ENCODE measurements around the gene RAB4A.

The RAB4A gene

DNA sequence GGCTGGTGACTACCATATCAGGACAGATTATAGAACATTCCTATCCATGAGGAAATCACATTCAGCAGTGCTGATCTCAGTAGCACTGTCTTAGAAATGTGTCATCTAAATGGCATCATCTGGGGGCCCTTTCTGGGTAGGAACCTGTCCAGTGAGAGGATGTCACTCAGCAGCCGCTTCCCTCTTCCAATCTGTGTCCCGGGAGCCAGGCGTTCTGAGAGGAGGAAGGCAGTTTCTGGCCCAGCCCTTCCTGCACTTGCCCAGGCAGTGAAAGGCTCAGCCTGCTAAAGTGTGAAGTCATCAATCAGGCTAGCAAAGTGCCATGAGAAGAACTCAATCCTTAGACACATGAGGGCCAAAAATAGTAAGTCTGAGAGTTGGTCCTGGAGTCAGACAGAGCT lies 25.6 kb downstream of the RAB4A start:
- no peaks in the 10 kb centered on the region for H3K9me3 ChIP-seq (ENCODE audit: insufficient read depth, low read length)
- H3K9ac ChIP-seq (ENCODE audit: low read length) = no peak overlapping the region
- H3K27ac ChIP-seq (ENCODE audit: low read length) = no peak overlapping the region
- H4K20me1 ChIP-seq (ENCODE audit: insufficient read depth, low read length) = peaks cover 11% of the 10 kb centered on the region
- H3K4me1 ChIP-seq (ENCODE audit: low read length) = peaks cover 6% of the 10 kb centered on the region; the same call in 1 of the 2 replicates
- TF ChIP-seq EZH2phosphoT487 (IDR thresholded peaks at IDR 0.05; ENCODE audit: low read depth) (no peak), CTCF (IDR thresholded peaks at IDR 0.05; ENCODE audit: low read depth, low read length) (no peak)
- H3K4me2 ChIP-seq (ENCODE audit: low read length) = no peak overlapping the region
- no peak overlapping the region for H3K4me3 ChIP-seq (ENCODE audit: low read length)
- H3K36me3 ChIP-seq (replicated peaks; ENCODE audit: low read depth, low read length) = peaks cover 34% of the 10 kb centered on the region
- H2AFZ ChIP-seq (ENCODE audit: low read depth, low read length) = no peak overlapping the region
- 0 out of 2 replicates have a peak, but pooled peaks cover 4% of the 10 kb centered on the region for H3K79me2 ChIP-seq (ENCODE audit: low read length)
- H3K27me3 ChIP-seq (ENCODE audit: low read depth, low read length) = no peaks in the 10 kb centered on the region

GRCh38 chr1:229297746-229298145 lies 26.8 kb downstream of the RAB4A start:
- Histone ChIP-seq H2AFZ (ENCODE audit: low read depth, low read length) (no peak overlapping the region), H3K27me3 (ENCODE audit: low read depth, low read length) (no peaks in the 10 kb centered on the region), H3K36me3 (replicated peaks; ENCODE audit: low read depth, low read length) (peaks cover 33% of the 10 kb centered on the region), H3K79me2 (ENCODE audit: low read length) (0 out of 2 replicates have a peak, but pooled peaks cover 4% of the 10 kb centered on the region), H3K4me1 (ENCODE audit: low read length) (peaks cover 6% of the 10 kb centered on the region; the same call in 1 of the 2 replicates), H3K4me3 (ENCODE audit: low read length) (no peak overlapping the region), H3K4me2 (ENCODE audit: low read length) (no peak overlapping the region), H4K20me1 (ENCODE audit: insufficient read depth, low read length) (peaks cover 10% of the 10 kb centered on the region), H3K9ac (ENCODE audit: low read length) (no peak overlapping the region), H3K27ac (ENCODE audit: low read length) (no peak overlapping the region), H3K9me3 (ENCODE audit: insufficient read depth, low read length) (no peaks in the 10 kb centered on the region)
- TF ChIP-seq EZH2phosphoT487 (IDR thresholded peaks at IDR 0.05; ENCODE audit: low read depth) (no peak), CTCF (IDR thresholded peaks at IDR 0.05; ENCODE audit: low read depth, low read length) (no peak)

DNA sequence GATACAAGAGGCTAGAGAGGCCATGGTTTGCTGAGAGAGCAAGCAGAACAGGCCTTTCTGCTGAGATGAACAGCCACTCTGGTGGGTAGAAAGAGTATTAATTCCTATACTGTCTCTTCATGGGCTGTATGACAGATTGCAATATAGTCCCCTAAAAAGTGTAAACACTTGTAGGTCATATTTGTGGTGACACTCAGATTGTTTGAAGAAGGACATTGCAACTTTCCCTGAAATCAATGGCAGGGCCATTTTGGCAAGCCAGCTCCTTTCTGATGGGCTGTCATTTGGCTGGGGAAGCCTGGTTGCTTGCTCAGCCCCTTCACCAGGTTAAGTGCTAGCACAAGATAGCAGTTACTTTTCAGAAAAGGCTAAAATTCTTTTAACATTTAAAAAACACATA lies 27.5 kb downstream of the RAB4A start:
- H3K4me1 ChIP-seq (ENCODE audit: low read length) = peaks cover 6% of the 10 kb centered on the region; the same call in 1 of the 2 replicates
- 0 out of 2 replicates have a peak, but pooled peaks cover 4% of the 10 kb centered on the region for H3K79me2 ChIP-seq (ENCODE audit: low read length)
- no peak overlapping the region for H3K9ac ChIP-seq (ENCODE audit: low read length)
- H3K4me3 ChIP-seq (ENCODE audit: low read length) = no peak overlapping the region
- no peaks in the 10 kb centered on the region for H3K27me3 ChIP-seq (ENCODE audit: low read depth, low read length)
- peaks cover 33% of the 10 kb centered on the region for H3K36me3 ChIP-seq (replicated peaks; ENCODE audit: low read depth, low read length)
- peaks cover 9% of the 10 kb centered on the region for H4K20me1 ChIP-seq (ENCODE audit: insufficient read depth, low read length)
- H3K4me2 ChIP-seq (ENCODE audit: low read length) = no peak overlapping the region
- TF ChIP-seq CTCF (IDR thresholded peaks at IDR 0.05; ENCODE audit: low read depth, low read length) = no peak
- no peak overlapping the region for H2AFZ ChIP-seq (ENCODE audit: low read depth, low read length)
- no peak overlapping the region for H3K27ac ChIP-seq (ENCODE audit: low read length)
- no peaks in the 10 kb centered on the region for H3K9me3 ChIP-seq (ENCODE audit: insufficient read depth, low read length)

- H4K20me1 ChIP-seq (ENCODE audit: insufficient read depth, low read length) = peaks cover 3% of the 10 kb centered on the region
- no peak overlapping the region for H3K27ac ChIP-seq (ENCODE audit: low read length)
- no peak for TF ChIP-seq CTCF (IDR thresholded peaks at IDR 0.05; ENCODE audit: low read depth, low read length)
- no peak for TF ChIP-seq EZH2phosphoT487 (IDR thresholded peaks at IDR 0.05; ENCODE audit: low read depth)
Observed at GRCh38 chr1:229298887-229299503, 28.1 kb downstream of the RAB4A start.

More at GRCh38 chr1:229298887-229299503, 28.1 kb downstream of the RAB4A start:
- peaks cover 34% of the 10 kb centered on the region for H3K36me3 ChIP-seq (replicated peaks; ENCODE audit: low read depth, low read length)
- H3K9ac ChIP-seq (ENCODE audit: low read length) = no peak overlapping the region
- H3K4me1 ChIP-seq (ENCODE audit: low read length) = peaks cover 6% of the 10 kb centered on the region; the same call in 1 of the 2 replicates
- no peak overlapping the region for H3K4me3 ChIP-seq (ENCODE audit: low read length)
- H3K79me2 ChIP-seq (ENCODE audit: low read length) = 0 out of 2 replicates have a peak, but pooled peaks cover 3% of the 10 kb centered on the region
- no peak overlapping the region for H3K4me2 ChIP-seq (ENCODE audit: low read length)
- no peak overlapping the region for H2AFZ ChIP-seq (ENCODE audit: low read depth, low read length)
- H3K27me3 ChIP-seq (ENCODE audit: low read depth, low read length) = no peaks in the 10 kb centered on the region
- H3K9me3 ChIP-seq (ENCODE audit: insufficient read depth, low read length) = no peaks in the 10 kb centered on the region
